Posterior vena cava (tissue), 2 donors: ENCODE measurements around the gene SMTNL1. TPM values are rescaled to one million over a fixed set of nuclear protein-coding genes. Genes with fewer than 3 reads are reported as not detected.

Experiments
- DNase-seq: peaks from one replicate; pipeline ENCODE4 v3.0.0-alpha.2; 2020; ENCODE audit warnings: low spot score
- intact Hi-C, 2 donors: fragments of 100-400 bp; cut with DNase I; formaldehyde crosslinking; loops; one replicate each; pipeline versions ENCODE4 v1.14.1 to v1.14.2; 2022 to 2023
- total RNA-seq, 2 donors: library from RNA; stranded (reverse); fragmentation: NEBNext Ultra II Directional; extraction: Animal tissue kit (Norgen Biotek cat#: 25700); gene quantifications; one replicate each; pipeline ENCODE4 v1.2.1, GENCODE V29; 2021
- donor health status: DM: yes; HTN: yes; CAD: no.
- donor health status: DM: yes; HTN: yes; CAD: no.

The SMTNL1 gene
- total RNA-seq, 2 donors from 2014 or later, result not detected

DNA sequence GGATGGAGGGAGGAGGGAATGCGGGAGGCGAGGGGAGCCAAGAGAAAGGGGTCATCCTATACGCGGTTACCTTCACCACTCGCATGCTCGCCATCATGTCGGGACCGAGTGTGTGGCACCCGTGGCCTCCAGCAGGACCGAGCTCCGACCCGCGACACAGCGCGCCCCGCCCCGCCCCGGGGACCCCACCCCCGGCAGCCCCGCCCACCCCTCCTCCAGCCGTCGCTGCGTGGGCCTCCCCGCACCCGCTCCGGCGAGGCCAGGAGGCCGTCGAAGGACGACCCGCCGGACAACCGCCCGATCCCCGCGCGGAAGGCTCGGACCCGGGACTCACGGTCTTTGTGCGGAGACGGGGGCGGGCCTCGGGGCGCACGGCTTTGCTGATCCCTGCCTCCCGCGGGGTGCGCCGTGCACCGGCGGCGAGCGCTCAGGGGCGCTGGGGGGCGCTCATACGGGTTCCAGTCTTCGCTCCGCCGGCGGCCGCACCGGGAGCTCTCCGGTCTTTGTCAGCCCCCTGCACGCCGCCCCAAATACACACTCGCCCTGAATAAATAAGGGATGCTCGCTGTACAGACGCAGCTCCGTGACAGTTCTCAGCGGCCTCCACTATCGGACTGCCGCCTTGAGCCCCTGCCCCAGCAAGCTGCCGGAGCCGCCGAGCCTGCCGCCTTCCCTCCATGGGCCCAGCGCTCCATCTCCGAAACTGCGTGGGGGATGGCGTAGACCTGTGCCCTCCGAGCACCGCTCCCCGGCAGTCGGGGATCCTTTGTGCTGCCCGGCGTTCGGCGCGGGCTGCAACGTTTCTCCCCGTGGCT lies 30.3 kb downstream of the SMTNL1 start, which contains the start of gene UBE2L6:
Gene UBE2L6, minus strand, starts transcription at position 158 of the 815 bp plus-strand sequence. Its CDS starts 61 bp downstream, at position 97.
- peak; percentile 96 for DNase-seq
- intact Hi-C loops, result loop anchor here (2.0 to 5.0 kb wide), 2 partner anchors 75 to 79 kb away; no protein-coding TSS in a partner anchor

DNA sequence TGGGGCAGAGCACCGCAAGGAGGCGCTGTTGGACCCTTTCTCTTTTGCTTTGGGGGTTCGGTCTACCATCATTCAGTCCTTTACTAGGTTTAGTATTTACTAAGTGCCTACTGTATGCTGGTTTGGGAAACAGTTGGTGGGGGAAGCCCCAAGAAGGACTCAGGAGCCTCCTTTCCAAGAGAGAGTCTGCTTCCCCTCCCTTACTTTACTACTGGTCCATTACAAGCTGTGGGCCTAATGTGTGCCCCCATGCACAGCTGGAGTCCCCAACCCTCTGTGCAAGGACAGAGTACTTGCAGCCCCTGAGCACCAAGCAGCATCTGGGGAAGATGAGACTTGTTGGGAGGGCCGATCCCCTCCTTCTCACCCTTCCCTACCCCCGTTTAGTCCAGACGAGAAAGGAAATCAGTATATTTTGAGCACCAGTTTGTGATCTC lies 31.0 kb downstream of the SMTNL1 start:
- no peak for DNase-seq
- intact Hi-C loops, result loop anchor here in 1 of 2 donors (5.0 kb wide), 1 partner anchor 74 kb away; no protein-coding TSS in a partner anchor

DNA sequence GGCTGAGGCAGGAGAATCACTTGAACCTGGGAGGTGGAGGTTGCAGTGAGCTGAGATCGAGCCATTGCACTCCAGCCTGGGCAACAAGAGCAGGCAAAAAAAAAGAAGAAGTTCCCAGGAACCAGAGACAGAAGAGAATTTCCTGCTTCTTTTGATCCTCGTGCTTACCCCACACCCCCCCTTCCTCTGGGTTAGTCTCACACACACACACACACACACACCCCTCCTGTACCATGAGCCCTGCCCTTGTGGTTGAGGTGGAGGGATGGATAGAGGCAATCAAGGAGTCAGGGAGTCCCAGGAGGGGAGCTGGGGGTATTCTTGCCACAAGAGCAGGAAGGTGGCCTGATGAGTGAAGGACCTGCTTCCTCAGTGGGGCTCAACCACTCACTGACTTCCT lies 34.2 kb downstream of the SMTNL1 start:
- no peak for DNase-seq
- intact Hi-C loops, result no loop called here

DNA sequence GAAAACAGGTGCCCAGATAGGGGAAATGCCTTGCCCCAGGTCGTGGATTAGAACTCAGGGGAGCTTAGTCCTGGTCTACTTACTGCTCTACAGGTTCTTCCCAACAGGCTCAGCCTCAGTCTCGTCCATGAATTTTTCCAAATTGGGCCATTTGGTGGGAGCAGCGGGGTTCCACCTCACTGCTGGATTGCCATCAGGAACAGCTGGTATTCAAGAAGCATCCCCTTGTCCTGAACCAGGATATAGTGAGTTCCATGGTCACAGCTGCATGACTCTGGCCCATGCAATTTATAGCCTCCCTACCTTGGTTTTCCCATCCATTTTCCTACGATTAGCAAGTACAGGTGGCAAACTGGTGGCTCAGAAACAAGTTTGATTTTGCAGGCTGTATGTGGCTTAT lies 36.7 kb downstream of the SMTNL1 start:
- intact Hi-C loops, result no loop called here
- no peak for DNase-seq

DNA sequence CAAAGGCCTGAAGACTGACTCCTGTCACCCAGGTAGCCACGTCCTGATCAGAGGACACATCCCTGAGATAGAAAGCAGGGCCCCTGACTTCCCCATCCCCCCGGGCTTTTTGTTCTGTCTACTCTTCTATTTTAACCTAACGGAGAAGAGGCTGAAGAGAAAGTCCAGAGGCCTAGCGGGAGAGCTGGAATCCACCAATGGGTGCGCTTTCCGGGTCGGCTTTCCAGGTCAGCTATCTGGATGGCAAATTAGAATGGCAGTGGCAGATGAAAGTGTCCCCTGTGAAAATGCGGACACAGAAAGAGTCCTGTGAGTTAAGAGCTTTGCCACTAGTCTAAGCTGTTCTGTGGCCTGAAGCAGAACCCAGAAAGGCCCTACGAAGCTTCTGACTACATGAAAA lies 46.9 kb downstream of the SMTNL1 start:
- intact Hi-C loops, result no loop called here
- DNase-seq, result no peak

DNA sequence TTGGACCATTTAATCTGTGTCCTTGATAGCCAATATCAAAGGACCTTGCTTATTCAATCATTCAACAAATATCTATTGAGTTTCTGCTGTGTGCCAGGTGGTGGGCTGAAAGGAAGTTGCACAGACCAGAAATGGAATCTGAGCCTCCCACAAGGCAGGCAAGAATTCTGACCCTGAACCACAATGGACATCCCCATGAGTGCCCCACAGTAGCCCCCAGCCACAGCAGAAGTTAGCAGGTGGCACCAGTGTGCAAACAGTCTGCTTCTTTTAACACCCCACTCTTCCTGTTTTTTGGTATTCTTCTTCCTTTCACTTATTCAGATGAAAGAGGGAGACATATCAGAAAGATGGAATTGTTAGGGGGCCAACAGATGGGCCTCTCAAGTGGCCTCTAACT lies 47.9 kb downstream of the SMTNL1 start:
- DNase-seq, result no peak
- intact Hi-C loops, result no loop called here

DNA sequence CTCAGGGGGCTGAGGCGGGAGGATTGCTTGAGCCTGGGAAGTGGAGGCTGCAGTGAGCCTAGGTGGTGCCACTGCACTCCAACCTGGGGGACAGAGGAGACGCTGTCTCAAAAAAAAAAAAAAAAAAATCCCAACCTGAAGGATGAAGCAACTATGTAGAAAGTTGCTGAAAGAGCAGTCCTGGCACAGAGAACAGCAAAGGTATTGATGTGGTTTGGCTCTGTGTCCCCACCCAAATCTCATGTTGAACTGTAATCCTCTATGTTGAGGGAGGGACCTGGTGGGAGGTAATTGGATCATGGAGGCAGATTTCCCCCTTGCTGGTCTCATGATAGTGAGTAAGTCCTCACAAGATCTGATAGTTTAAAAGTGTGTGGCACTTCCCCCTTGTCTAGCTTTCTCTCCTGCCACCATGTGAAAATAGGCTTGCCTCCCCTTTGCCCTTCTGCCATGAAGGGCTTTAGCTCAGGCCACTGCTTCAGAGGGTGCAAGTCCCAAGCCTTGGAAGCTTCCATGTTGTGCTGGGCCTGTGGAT lies 49.4 kb downstream of the SMTNL1 start:
- intact Hi-C loops, result no loop called here
- DNase-seq, result no peak

DNA sequence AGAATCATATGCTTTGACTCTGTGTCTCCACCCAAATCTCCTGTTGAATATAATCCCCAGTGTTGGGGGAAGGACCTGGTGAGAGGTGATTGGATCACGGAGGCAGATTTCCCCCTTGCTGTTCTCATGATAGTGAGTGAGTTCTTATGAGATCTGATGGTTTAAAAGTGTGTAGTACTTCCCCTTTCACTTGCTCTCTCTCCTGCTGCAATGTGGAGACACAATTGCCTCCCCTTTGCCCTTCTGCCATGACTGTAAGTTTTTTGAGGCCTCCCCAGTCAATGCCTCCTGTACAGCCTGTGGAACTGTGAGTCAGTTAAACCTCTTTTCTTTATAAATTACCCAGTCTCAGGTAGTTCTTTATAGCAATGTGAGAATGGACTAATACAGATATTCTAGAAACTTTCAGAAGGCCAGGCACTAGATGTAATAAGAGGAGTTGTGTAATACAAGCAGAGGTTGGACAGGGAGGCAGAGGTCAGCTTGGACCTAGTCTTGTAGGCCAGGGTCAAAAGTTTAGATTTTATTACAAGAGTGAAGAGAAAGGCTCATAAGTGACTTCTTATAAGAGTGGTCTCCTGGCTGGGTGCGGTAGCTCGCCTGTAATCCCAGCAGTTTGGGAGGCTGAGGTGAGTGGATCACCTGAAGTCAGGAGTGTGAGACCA lies 50.8 kb downstream of the SMTNL1 start:
- DNase-seq, result no peak
- intact Hi-C loops, result no loop called here

DNA sequence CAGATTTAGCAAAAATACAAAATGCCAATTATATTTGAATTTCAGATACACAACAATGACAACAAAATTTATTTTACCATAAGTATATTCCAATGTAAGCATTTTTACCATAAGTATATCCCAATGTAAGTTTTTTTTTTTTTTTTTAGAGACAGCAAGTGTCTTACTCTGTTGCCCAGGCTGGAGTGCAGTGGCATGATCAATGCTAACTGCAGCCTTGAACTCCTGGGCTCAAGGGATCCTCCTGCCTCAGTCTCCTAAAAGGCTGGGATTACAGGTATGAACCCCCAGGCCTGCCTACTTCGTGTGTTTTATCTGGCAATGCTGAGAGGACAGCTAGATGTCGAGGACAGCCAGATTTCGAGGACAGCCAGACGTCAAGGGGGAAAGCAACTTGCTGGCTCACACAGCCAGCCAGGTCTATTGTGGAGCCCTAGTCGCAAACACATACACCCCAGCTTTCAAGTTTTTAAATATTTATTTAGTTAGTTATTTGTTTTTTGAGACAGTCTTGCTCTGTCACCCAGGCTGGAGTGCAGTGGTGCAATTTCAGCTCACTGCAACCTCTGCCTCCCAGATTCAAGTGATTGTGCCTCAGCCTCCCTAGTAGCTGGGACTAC lies 59.0 kb downstream of the SMTNL1 start:
- no peak for DNase-seq
- intact Hi-C loops, result no loop called here

DNA sequence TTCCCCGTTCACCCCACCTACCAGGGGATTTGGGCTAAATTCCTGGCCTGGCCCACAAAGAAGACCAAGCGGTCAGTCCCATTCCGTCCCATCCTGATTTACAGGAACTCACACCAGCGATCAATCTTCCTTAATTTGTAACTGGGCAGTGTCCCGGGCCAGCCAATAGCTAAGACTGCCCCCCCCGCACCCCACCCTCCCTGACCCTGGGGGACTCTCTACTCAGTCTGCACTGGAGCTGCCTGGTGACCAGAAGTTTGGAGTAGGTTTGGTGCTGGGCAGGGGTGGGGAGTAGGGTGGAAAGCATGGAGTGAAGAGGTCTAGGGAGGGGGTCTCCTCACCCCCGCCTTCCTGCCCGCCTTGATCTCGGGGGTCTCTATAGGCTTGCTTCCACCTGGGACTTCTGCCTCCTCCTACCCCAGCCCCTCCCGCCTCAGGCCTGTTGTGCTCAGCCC lies 60.1 kb downstream of the SMTNL1 start, which contains the start of gene SERPING1:
Gene SERPING1, plus strand, starts transcription at position 225 of the 455 bp plus-strand sequence. CDS start 586 bp downstream, outside the sequence.
- intact Hi-C loops, result no loop called here
- DNase-seq, result peak; percentile 90

DNA sequence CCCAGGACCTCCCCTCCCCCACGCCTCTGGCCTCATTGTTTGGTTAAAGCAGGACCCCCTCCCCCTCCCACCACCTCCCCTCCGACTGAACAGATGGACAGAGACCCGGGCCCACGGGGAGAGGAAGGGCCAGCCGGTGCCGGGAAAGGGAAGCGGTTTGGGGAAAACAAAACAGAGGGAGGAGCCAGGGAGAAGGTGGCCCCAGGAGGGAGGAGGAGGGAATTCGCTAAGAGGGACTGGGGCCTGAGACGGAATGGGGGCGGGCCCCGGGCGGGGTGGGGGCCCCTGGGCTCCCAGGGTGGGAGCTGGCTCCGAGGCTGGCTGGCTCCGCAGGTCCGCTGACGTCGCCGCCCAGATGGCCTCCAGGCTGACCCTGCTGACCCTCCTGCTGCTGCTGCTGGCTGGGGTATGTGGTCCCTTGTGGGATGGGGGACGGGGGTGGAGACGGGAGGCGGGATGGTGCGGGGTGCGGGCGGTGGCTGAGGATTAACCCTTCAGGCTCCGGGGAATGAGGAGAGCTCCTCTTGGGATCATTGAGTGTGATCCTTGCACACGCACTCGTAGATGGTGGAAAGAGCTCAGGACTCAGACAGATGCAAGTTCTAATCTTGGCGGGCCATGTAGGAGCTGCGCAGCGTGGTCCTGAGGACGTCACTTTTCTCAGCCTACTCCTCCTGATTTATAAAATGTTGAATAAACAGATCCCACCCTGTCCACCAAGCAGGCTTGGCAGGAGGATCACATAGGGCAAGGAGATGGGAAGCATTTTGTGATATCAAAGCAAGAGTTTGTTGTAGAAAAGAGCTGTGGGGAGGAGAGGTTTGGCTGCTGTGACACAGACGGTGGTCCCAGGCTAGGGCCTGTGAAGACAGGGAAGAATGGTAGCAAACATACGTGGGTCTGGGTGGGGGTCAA lies 60.8 kb downstream of the SMTNL1 start:
- intact Hi-C loops, result no loop called here
- DNase-seq, result peak; percentile 94

DNA sequence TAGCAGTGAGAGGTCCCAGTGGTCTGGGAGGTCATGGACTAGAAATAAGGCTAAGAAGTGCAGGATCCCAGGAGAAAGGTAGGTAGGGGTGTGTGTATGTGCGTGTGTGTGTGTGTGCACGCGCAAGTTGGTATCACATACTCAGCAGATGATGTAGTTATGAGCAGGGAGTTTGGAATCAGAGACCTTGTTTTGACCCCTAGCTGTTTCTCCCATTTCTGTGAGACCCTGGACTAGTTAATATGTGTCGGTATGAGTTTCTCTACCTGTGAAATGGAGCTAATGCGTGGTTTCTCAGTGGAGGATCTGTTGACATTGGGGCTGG lies 61.4 kb downstream of the SMTNL1 start:
- intact Hi-C loops, result no loop called here
- DNase-seq, result no peak

DNA sequence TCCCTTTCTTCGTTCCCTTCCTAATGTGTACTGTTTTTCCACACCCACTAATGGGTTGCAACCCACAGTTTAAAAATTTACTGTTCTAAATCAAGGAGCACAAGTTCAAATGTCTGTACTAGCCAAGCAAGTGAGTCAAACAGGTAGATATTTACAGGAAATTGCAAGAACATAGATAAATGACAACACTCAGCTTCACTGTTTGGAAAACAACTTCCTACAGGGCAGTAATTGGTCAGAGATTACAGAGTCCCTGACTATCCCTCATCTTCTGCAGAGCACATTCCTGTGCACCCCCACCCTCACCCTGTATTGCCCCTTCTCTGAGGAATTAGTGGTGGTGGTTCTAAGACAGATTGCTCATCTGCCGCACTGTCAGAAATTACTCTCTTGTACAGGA lies 62.0 kb downstream of the SMTNL1 start:
- intact Hi-C loops, result no loop called here

More for the DNA sequence above, 62.0 kb downstream of the SMTNL1 start:
- no peak for DNase-seq

Other genes starting within 250 kb of the SMTNL1 start
- 100 to 1,000 TPM; 175 to 185 TPM for gene TNKS1BP1, start 212.6 kb upstream of the SMTNL1 start, total RNA-seq
- 10 to 100 TPM; 41.6 to 54.4 TPM for gene SSRP1, start 201.7 kb upstream of the SMTNL1 start, total RNA-seq
- not detected for gene P2RX3, start 199.2 kb upstream of the SMTNL1 start, total RNA-seq
- gene PRG3, start 156.4 kb upstream of the SMTNL1 start, total RNA-seq, result not detected
- gene PRG2, start 146.9 kb upstream of the SMTNL1 start, total RNA-seq, result under 1 TPM; 0.52 to 0.88 TPM
- 10 to 100 TPM; 72.6 to 84.7 TPM for gene SLC43A3, start 110.5 kb upstream of the SMTNL1 start, total RNA-seq
- 1 to 10 TPM; 2.0 to 2.9 TPM for gene RTN4RL2, start 77.1 kb upstream of the SMTNL1 start, total RNA-seq
- gene SLC43A1, start 21.9 kb upstream of the SMTNL1 start, total RNA-seq, result 10 to 100 TPM in 1 of 2 donors, 1 to 10 TPM in 1; 8.1 to 11.5 TPM
- 10 to 100 TPM; 31.8 to 38.1 TPM for gene TIMM10, start 6.8 kb upstream of the SMTNL1 start, total RNA-seq
- gene UBE2L6, start 30.1 kb downstream of the SMTNL1 start, total RNA-seq, result 10 to 100 TPM; 50.3 to 56.9 TPM
- gene SERPING1, start 60.1 kb downstream of the SMTNL1 start, total RNA-seq, result 100 to 1,000 TPM; 501 to 774 TPM
- 1 to 10 TPM in 1 of 2 donors, under 1 TPM in 1; 0.33 to 1.3 TPM for gene YPEL4, start 112.3 kb downstream of the SMTNL1 start, total RNA-seq
- gene CLP1, start 120.2 kb downstream of the SMTNL1 start, total RNA-seq, result 10 to 100 TPM in 1 of 2 donors, 1 to 10 TPM in 1; 7.6 to 10.3 TPM
- 10 to 100 TPM; 49.7 to 58.0 TPM for gene ZDHHC5, start 130.5 kb downstream of the SMTNL1 start, total RNA-seq
- 1 to 10 TPM; 8.6 to 9.8 TPM for gene MED19, start 174.6 kb downstream of the SMTNL1 start, total RNA-seq
- 10 to 100 TPM; 41.3 to 49.3 TPM for gene TMX2, start 175.0 kb downstream of the SMTNL1 start, total RNA-seq
- gene SELENOH, start 203.9 kb downstream of the SMTNL1 start, total RNA-seq, result 10 to 100 TPM; 61.8 to 74.3 TPM
- not detected for gene BTBD18, start 214.2 kb downstream of the SMTNL1 start, total RNA-seq
- gene CTNND1, start 224.2 kb downstream of the SMTNL1 start, total RNA-seq, result 100 to 1,000 TPM; 131 to 140 TPM